KMS-11 (cell line): ENCODE data around the gene NOL9.

ENCODE experiments used
- H2AFZ ChIP-seq: fragments of 200-600 bp; sonication (generic); 2 replicates; pipeline ENCODE4 v1.6.1; 2016; ENCODE audit warnings: antibody characterized with exemption, mixed run types, low read depth
- H3K27ac ChIP-seq: fragments of 200-600 bp; sonication (generic); 2 replicates; pipeline ENCODE4 v1.6.1; 2016; ENCODE audit warnings: mild to moderate bottlenecking, mixed run types
- H3K27me3 ChIP-seq: fragments of 200-600 bp; sonication (generic); 2 replicates; pipeline ENCODE4 v1.6.1; 2017; ENCODE audit warnings: mild to moderate bottlenecking, low read depth, mixed run types, moderate library complexity; ENCODE audit not compliant: insufficient read depth
- H3K36me3 ChIP-seq: fragments of 200-600 bp; sonication (generic); 2 replicates; pipeline ENCODE4 v1.6.1; 2017; ENCODE audit warnings: mild to moderate bottlenecking, mixed run types; ENCODE audit not compliant: insufficient read depth
- H3K4me1 ChIP-seq: fragments of 200-600 bp; sonication (generic); 2 replicates; pipeline ENCODE4 v1.6.1; 2016; ENCODE audit warnings: mild to moderate bottlenecking, low read depth, mixed run types; ENCODE audit not compliant: poor library complexity, severe bottlenecking
- H3K4me2 ChIP-seq: fragments of 200-600 bp; sonication (generic); 2 replicates; pipeline ENCODE4 v1.7.0; 2016; ENCODE audit warnings: mild to moderate bottlenecking, mixed run types
- H3K4me3 ChIP-seq: fragments of 200-600 bp; sonication (generic); IDR thresholded peaks from 2 replicates; pipeline ENCODE4 v1.6.1; 2017; ENCODE audit warnings: low read depth, low read length, mixed read lengths; ENCODE audit not compliant: insufficient read depth
- H3K79me2 ChIP-seq: fragments of 200-600 bp; sonication (generic); 2 replicates; pipeline ENCODE4 v1.6.1; 2016; ENCODE audit warnings: low read depth, mixed run types; ENCODE audit not compliant: insufficient read depth
- H3K9ac ChIP-seq: fragments of 200-600 bp; sonication (generic); 2 replicates; pipeline ENCODE4 v1.6.1; 2016; ENCODE audit warnings: mild to moderate bottlenecking, mixed run types
- H4K20me1 ChIP-seq: fragments of 200-600 bp; sonication (generic); 2 replicates; pipeline ENCODE4 v1.6.1; 2016; ENCODE audit warnings: mild to moderate bottlenecking, mixed run types; ENCODE audit not compliant: insufficient read depth
- TF ChIP-seq, protein P1 (sequence below): fragments of 200-600 bp; sonication (generic); conservative IDR thresholded peaks from 2 replicates; pipeline ENCODE4 v1.6.1; 2017; ENCODE audit warnings: low read depth, mild to moderate bottlenecking, antibody characterized with exemption, low read length, moderate library complexity, mixed read lengths

The NOL9 gene

DNA sequence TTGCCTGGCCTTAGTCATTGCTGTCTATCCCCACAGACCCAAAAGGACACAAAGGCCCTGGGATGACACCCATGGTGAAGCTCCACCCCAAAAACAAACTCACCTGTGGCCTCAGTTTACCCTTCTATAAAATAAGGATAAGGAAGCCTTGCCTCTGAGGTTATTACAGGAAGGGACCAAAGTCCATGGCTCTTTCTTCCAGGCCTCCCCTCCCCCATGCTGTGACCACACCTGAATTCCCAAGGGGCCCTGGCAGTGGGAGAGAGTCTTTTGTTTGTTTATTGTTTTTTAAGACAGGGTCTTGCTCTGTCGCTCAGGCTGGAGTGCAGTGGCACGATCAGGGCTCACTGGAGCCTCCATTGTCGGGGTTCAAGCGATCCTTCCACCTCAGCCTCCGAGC lies 77.8 kb downstream of the NOL9 start:
- H3K79me2 ChIP-seq: no peaks in the 10 kb centered on the region
- H3K36me3 ChIP-seq: no peaks in the 10 kb centered on the region
- H2AFZ ChIP-seq: no peak overlapping the region
- H4K20me1 ChIP-seq: no peaks in the 10 kb centered on the region
- no peak overlapping the region for H3K4me2 ChIP-seq
- H3K4me3 ChIP-seq: no peak overlapping the region
- peaks cover 11% of the 10 kb centered on the region for H3K4me1 ChIP-seq
- H3K27me3 ChIP-seq: peaks cover 31% of the 10 kb centered on the region; the same call in 1 of the 2 replicates
- TF ChIP-seq, protein P1, sequence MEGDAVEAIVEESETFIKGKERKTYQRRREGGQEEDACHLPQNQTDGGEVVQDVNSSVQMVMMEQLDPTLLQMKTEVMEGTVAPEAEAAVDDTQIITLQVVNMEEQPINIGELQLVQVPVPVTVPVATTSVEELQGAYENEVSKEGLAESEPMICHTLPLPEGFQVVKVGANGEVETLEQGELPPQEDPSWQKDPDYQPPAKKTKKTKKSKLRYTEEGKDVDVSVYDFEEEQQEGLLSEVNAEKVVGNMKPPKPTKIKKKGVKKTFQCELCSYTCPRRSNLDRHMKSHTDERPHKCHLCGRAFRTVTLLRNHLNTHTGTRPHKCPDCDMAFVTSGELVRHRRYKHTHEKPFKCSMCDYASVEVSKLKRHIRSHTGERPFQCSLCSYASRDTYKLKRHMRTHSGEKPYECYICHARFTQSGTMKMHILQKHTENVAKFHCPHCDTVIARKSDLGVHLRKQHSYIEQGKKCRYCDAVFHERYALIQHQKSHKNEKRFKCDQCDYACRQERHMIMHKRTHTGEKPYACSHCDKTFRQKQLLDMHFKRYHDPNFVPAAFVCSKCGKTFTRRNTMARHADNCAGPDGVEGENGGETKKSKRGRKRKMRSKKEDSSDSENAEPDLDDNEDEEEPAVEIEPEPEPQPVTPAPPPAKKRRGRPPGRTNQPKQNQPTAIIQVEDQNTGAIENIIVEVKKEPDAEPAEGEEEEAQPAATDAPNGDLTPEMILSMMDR: no peak
- no peak overlapping the region for H3K27ac ChIP-seq
- H3K9ac ChIP-seq: no peak overlapping the region

DNA sequence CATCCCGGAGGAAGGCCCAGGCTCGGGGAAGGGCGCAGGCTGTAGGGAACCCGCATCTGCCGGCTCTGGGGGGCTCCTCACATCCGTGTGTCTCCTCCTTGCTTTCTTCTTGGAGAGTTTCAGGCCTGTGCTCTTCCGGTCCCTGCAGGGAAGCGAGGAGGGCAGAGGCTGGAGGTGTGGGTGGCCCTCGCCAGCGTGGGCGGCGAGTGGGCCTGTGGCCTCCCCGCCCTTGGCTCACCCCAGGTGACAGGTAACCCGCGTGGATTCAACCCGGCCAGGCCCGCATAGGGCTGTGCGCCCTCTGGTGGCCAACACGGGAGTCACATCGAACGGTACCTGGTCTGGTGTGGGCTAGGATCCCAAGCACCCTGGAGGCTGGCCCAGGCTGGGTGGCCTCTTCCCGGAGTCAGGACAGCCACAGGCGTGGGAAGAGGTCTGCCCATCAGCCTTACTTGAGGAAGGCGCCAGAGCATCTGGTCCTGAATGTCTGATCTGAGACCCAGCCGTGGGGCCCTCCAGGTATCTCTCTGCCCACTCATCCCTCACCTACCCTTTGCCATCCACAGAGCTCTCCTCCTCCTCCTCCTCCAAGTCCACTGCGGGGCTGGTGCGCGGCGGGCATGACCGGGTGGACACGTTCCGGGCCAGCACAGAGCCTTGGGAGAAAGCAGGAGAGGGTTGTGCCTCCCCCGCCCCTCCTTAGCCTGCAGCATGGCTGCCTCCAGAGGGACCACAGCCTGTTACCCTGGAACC lies 78.8 kb downstream of the NOL9 start:
- TF ChIP-seq, protein P1: peak; percentile 97
- Histone ChIP-seq H3K27ac (no peak overlapping the region), H3K36me3 (no peaks in the 10 kb centered on the region), H3K4me2 (peak overlapping the region; percentile 16; the same call in 1 of the 2 replicates), H4K20me1 (no peaks in the 10 kb centered on the region), H3K79me2 (no peaks in the 10 kb centered on the region), H3K4me1 (peaks cover 11% of the 10 kb centered on the region), H3K4me3 (no peak overlapping the region), H3K27me3 (peaks cover 23% of the 10 kb centered on the region; the same call in 1 of the 2 replicates), H3K9ac (no peak overlapping the region), H2AFZ (peak overlapping the region; percentile 34; the same call in 1 of the 2 replicates)

DNA sequence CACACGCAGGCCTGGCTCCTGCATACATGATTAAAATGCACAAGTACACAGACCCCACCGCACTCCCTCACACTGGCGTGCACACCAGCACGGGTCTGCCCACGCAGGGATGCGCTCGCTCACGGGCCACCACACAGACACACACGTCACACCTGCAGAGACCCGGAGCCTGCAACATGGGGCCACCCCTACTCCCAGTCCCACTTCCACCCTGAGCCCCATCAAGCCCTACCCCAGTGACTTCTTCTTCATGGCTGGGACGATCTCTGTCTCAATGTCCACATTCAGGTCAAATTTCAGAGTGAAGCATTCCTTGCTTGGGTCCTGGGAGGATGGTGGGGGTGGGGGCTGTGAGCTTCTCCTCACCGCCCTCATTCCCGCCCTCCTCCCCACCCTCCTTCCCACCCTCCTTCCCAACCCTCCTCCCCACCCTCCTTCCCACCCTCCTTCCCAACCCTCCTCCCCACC lies 79.5 kb downstream of the NOL9 start:
- Histone ChIP-seq H3K4me1 (peaks cover 11% of the 10 kb centered on the region), H3K27me3 (peaks cover 21% of the 10 kb centered on the region; the same call in 1 of the 2 replicates), H3K4me3 (no peak overlapping the region), H3K4me2 (no peak overlapping the region), H4K20me1 (no peaks in the 10 kb centered on the region), H2AFZ (no peak overlapping the region), H3K27ac (no peak overlapping the region), H3K9ac (no peak overlapping the region), H3K79me2 (no peaks in the 10 kb centered on the region), H3K36me3 (no peaks in the 10 kb centered on the region)
- TF ChIP-seq, protein P1: no peak

DNA sequence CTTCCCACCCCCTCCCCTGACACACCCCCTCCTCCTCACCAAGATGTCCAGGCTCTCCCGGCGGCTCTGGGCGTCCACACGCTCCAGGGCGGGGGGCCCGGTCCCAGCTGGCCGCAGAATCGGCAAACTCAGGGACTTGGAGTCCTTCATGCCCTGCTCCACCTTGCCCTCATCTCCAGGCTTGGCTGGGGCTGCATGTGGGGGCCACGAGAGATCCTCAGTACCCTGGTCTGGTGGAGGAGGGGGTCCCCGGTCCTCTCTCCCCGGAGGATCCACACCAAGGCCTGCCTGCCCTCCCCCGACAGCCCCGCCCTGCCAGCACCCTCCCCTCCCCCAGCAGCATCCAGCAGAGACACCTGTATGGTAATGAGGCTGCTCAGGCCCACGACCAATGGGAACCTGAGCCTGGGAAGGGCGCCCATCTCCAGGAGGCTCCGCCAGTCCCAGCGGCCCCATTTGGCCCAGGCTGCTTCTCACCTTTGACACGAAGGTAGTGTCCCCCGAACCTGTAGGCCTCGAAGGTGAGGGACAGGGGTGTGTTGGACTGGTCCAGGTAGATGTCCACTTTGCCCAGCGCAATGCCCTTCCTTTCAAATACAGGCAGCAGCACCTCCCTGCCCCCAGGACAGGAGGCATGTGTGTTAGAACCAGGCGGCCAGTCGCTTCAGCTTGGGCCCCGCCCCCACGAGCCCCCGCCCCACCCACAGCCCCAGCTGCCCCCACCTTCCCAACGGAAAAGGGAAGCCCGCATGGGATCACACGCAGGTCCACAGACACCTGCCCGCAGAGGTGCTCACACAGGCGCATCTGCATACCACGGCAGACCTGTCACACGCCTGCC lies 80.1 kb downstream of the NOL9 start:
- H3K36me3 ChIP-seq: no peaks in the 10 kb centered on the region
- H2AFZ ChIP-seq: no peak overlapping the region
- H3K79me2 ChIP-seq: no peaks in the 10 kb centered on the region
- TF ChIP-seq, protein P1: no peak
- H3K4me3 ChIP-seq: no peak overlapping the region
- H3K27me3 ChIP-seq: peaks cover 21% of the 10 kb centered on the region; the same call in 1 of the 2 replicates
- no peak overlapping the region for H3K27ac ChIP-seq
- H3K4me2 ChIP-seq: no peak overlapping the region
- H3K4me1 ChIP-seq: peaks cover 11% of the 10 kb centered on the region
- no peak overlapping the region for H3K9ac ChIP-seq
- no peaks in the 10 kb centered on the region for H4K20me1 ChIP-seq
